Measurements from ENCODE around the gene PROS1.

PROS1 gene

DNA sequence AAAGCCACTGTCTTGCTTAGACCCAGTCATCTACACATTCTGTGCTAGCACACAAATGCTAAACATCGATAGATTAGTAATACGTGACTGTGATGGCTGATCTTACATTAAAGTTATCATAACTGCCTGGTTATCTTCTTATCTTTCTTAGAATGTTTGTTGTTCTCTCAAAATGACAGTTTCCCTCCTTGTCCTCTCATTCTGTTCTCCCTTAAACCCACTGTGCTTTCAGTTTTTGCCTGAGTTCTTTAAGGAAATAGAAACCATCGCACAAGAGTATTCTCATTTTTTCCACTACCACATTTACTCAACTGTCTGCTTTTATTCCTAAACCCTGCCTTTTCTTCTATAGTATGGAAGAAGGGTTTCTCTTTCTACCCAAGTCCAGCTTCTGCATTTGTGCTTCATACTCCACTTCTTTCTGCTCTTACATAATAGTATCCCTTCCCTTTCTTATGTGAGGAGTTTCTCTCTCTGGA lies 37.6 kb upstream of the PROS1 start:
- TF ChIP-seq, protein P1, sequence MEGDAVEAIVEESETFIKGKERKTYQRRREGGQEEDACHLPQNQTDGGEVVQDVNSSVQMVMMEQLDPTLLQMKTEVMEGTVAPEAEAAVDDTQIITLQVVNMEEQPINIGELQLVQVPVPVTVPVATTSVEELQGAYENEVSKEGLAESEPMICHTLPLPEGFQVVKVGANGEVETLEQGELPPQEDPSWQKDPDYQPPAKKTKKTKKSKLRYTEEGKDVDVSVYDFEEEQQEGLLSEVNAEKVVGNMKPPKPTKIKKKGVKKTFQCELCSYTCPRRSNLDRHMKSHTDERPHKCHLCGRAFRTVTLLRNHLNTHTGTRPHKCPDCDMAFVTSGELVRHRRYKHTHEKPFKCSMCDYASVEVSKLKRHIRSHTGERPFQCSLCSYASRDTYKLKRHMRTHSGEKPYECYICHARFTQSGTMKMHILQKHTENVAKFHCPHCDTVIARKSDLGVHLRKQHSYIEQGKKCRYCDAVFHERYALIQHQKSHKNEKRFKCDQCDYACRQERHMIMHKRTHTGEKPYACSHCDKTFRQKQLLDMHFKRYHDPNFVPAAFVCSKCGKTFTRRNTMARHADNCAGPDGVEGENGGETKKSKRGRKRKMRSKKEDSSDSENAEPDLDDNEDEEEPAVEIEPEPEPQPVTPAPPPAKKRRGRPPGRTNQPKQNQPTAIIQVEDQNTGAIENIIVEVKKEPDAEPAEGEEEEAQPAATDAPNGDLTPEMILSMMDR (IDR thresholded peaks at IDR 0.05; ENCODE audit: low read depth, low read length, missing control alignments): no peak

DNA sequence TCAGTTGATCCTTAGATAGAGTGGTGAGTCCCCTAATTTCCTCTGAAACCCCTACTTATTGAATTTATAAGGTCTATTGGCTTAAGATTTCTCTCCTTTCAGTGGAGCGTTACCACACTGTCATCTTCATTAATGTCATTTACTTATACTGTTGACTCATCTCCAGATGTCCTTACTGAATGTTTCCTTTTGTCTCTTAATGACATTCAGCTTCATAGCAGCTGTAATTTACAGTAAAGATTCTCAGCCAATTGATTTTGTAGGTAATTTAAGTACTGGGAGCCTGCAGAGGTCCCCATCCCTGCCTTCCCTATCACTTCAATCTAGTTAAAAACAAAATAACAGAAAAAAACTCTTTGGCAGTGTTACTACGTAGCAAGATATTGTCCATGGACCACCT lies 35.9 kb upstream of the PROS1 start:
- no peak overlapping the region for H3K27ac ChIP-seq
- in situ Hi-C loops (cut with HindIII; ENCODE audit: low pct_ligation_motif_present, low sequenced_read_pairs): no loop called here
- DNase-seq: no peak
- no peaks in the 10 kb centered on the region for H3K36me3 ChIP-seq (replicated peaks)
- H3K27me3 ChIP-seq (replicated peaks): no peaks in the 10 kb centered on the region
- TF ChIP-seq, protein P1 (IDR thresholded peaks at IDR 0.05; ENCODE audit: low read depth, low read length, missing control alignments): no peak
- no peak overlapping the region for H3K4me3 ChIP-seq (ENCODE audit: low read depth, low read length)

More for the DNA sequence above, 37.6 kb upstream of the PROS1 start:
- no peaks in the 10 kb centered on the region for H3K36me3 ChIP-seq (replicated peaks)
- no peak overlapping the region for H3K27ac ChIP-seq
- DNase-seq: no peak
- in situ Hi-C loops (cut with HindIII; ENCODE audit: low pct_ligation_motif_present, low sequenced_read_pairs): no loop called here
- no peak overlapping the region for H3K4me3 ChIP-seq (ENCODE audit: low read depth, low read length)
- no peaks in the 10 kb centered on the region for H3K27me3 ChIP-seq (replicated peaks)

DNA sequence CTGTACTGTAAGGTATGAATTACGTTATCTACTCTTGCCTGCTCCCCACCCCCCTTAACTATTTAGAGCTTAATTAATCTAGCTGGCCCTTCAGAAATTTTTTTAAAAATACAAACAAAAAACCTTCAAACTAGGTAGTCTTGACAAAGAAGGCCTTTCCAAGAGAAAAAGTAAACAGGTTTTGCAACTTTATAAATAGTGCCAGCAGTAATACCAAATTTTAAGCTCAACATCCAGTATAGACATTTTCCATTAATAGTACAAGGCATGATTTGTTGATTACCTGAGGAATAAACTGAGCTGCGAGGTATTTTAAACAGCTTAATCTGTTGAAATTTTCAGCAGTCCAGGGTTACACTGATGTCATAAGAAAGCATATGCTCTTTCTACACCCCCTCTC lies 34.6 kb upstream of the PROS1 start:
- no peak for DNase-seq
- no peaks in the 10 kb centered on the region for H3K27me3 ChIP-seq (replicated peaks)
- H3K4me3 ChIP-seq (ENCODE audit: low read depth, low read length): no peak overlapping the region
- TF ChIP-seq, protein P1 (IDR thresholded peaks at IDR 0.05; ENCODE audit: low read depth, low read length, missing control alignments): no peak
- no peaks in the 10 kb centered on the region for H3K36me3 ChIP-seq (replicated peaks)
- in situ Hi-C loops (cut with HindIII; ENCODE audit: low pct_ligation_motif_present, low sequenced_read_pairs): no loop called here
- H3K27ac ChIP-seq: no peak overlapping the region

DNA sequence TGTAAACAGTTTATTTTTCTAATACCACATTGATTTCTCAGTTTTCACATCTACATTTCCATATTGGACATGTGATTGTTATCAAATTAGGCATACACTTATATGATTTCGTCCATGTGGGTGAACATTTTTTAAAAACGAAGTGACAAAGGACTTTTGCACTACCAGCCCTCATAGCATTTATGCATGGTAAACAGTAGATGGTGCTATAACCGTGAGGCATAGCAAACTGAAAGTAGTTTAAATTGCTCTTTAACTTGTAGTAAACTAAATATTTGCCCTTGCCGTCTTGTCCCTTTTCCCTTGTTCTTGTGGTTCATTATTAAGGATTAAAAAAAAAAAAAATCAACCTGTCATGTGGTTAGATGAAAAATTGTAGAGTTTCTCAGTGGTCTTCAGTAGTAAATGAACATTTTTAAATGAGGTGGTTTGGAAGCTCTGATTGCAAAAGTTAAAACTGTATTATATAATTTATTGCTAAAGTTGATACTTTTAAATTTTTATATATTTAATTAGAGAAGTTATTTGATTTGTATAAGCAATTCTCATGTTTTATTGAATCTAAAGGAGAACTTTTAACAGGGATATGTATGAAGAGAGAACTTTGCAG lies 30.7 kb upstream of the PROS1 start:
- peak overlapping the region; percentile 28 for H3K4me3 ChIP-seq (ENCODE audit: low read depth, low read length)
- DNase-seq: peak; percentile 37
- H3K27me3 ChIP-seq (replicated peaks): no peaks in the 10 kb centered on the region
- H3K36me3 ChIP-seq (replicated peaks): no peaks in the 10 kb centered on the region
- TF ChIP-seq, protein P1 (IDR thresholded peaks at IDR 0.05; ENCODE audit: low read depth, low read length, missing control alignments): peak; percentile 71
- in situ Hi-C loops (cut with HindIII; ENCODE audit: low pct_ligation_motif_present, low sequenced_read_pairs): no loop called here
- no peak overlapping the region for H3K27ac ChIP-seq

DNA sequence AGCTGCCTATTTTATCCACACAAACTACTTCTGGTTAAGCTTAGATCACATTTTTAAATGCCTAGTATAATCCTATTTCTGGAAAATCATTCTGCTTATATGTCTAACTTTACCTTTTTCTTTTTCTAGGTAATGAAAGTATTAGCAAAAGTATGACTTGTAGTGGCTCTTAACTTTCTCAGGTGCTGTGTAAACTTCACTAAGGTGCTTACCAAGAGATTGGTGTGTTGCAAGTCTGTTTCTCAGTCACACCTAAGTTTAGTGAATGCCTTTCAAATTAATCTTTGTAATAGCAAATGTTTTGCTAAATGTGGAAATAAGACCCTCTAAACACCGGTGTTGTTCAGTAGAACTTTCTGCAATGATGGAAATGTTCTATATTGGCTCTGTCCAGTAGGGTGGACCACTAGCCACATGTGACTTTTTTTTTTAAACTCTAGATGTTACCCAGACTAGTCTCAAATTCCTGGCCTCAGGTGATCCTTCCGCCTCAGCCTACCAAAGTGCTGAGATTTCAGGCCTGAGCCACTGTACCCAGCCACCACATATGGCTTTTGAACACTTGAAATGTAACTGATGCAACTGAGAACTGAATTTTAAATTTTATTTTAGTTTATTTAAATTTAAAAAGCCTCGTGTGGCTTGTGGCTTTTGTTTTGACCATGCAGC lies 28.3 kb upstream of the PROS1 start:
- Histone ChIP-seq H3K36me3 (replicated peaks) (no peaks in the 10 kb centered on the region), H3K27ac (no peak overlapping the region), H3K4me3 (ENCODE audit: low read depth, low read length) (no peak overlapping the region), H3K27me3 (replicated peaks) (no peaks in the 10 kb centered on the region)
- no peak for DNase-seq
- in situ Hi-C loops (cut with HindIII; ENCODE audit: low pct_ligation_motif_present, low sequenced_read_pairs): no loop called here
- TF ChIP-seq, protein P1 (IDR thresholded peaks at IDR 0.05; ENCODE audit: low read depth, low read length, missing control alignments): no peak
